Measurements from ENCODE around the gene MAPKBP1.

Gene MAPKBP1

DNA sequence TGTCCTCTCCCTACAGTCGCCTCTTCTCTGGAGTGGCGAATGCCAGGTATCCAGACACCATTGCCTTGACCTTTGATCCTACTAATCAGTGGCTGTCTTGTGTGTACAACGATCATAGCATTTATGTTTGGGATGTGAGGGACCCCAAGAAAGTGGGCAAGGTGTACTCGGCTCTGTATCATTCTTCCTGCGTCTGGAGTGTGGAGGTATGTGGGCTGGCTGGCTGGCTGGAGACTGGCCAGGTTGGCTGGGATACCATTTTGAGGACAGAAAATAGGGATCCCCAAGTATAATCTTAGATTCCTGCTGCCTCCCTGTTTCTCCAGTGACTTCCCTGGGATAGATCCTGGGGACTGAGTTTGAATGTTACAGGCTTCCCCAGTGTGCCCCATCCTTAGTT lies 40.2 kb downstream of the MAPKBP1 start:
- Histone ChIP-seq H3K27me3 (ENCODE audit: control insufficient read depth, insufficient read depth, low read length) (no peaks in the 10 kb centered on the region), H3K9ac (no peak overlapping the region), H3K9me3 (ENCODE audit: control insufficient read depth, low read length) (no peaks in the 10 kb centered on the region), H2AFZ (no peak overlapping the region), H3K4me1 (no peaks in the 10 kb centered on the region), H3K79me2 (no peaks in the 10 kb centered on the region), H3K27ac (no peak overlapping the region), H3K36me3 (ENCODE audit: control insufficient read depth, insufficient read depth, low read length) (no peaks in the 10 kb centered on the region), H3K4me3 (ENCODE audit: low read depth, low read length) (no peak overlapping the region), H3K4me2 (ENCODE audit: low read length) (no peak overlapping the region)
- no peak for TF ChIP-seq CTCF (IDR thresholded peaks at IDR 0.05)

- Histone ChIP-seq H3K27ac (no peak overlapping the region), H3K79me2 (no peaks in the 10 kb centered on the region), H3K4me3 (ENCODE audit: low read depth, low read length) (no peak overlapping the region), H3K36me3 (ENCODE audit: control insufficient read depth, insufficient read depth, low read length) (no peaks in the 10 kb centered on the region), H3K27me3 (ENCODE audit: control insufficient read depth, insufficient read depth, low read length) (no peaks in the 10 kb centered on the region), H3K9ac (no peak overlapping the region), H3K4me2 (ENCODE audit: low read length) (no peak overlapping the region), H3K4me1 (no peaks in the 10 kb centered on the region), H2AFZ (no peak overlapping the region), H3K9me3 (ENCODE audit: control insufficient read depth, low read length) (no peaks in the 10 kb centered on the region)
- no peak for TF ChIP-seq CTCF (IDR thresholded peaks at IDR 0.05)
These were observed 42.5 kb downstream of the MAPKBP1 start for GRCh38 chr15:41816788-41817187.

DNA sequence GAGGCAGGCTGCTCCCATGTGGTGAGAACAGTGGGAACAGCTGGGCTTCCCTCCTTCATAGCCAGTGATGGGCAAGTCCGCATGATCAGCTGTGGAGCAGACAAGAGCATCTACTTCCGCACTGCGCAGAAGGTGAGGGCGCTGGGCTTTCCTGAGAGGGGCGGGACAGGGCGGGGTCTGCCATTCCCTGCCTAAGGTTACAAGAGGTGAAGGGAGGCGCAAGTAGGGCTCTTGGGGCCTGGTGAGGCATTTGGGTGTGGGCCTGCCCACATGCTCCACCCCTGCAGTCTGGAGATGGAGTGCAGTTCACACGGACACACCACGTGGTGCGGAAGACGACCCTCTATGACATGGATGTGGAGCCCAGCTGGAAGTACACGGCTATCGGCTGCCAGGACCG lies 43.0 kb downstream of the MAPKBP1 start:
- no peaks in the 10 kb centered on the region for H3K27me3 ChIP-seq (ENCODE audit: control insufficient read depth, insufficient read depth, low read length)
- no peak overlapping the region for H3K4me2 ChIP-seq (ENCODE audit: low read length)
- H3K4me3 ChIP-seq (ENCODE audit: low read depth, low read length), result no peak overlapping the region
- no peaks in the 10 kb centered on the region for H3K36me3 ChIP-seq (ENCODE audit: control insufficient read depth, insufficient read depth, low read length)
- no peak overlapping the region for H2AFZ ChIP-seq
- H3K9ac ChIP-seq, result no peak overlapping the region
- H3K4me1 ChIP-seq, result no peaks in the 10 kb centered on the region
- no peaks in the 10 kb centered on the region for H3K79me2 ChIP-seq
- H3K27ac ChIP-seq, result no peak overlapping the region
- no peaks in the 10 kb centered on the region for H3K9me3 ChIP-seq (ENCODE audit: control insufficient read depth, low read length)
- no peak for TF ChIP-seq CTCF (IDR thresholded peaks at IDR 0.05)

- no peak for TF ChIP-seq CTCF (IDR thresholded peaks at IDR 0.05)
- Histone ChIP-seq H2AFZ (no peak overlapping the region), H3K27ac (no peak overlapping the region), H3K4me2 (ENCODE audit: low read length) (no peak overlapping the region), H3K4me3 (ENCODE audit: low read depth, low read length) (no peak overlapping the region), H3K4me1 (no peaks in the 10 kb centered on the region), H3K79me2 (no peaks in the 10 kb centered on the region), H3K9ac (no peak overlapping the region), H3K27me3 (ENCODE audit: control insufficient read depth, insufficient read depth, low read length) (no peaks in the 10 kb centered on the region), H3K36me3 (ENCODE audit: control insufficient read depth, insufficient read depth, low read length) (no peaks in the 10 kb centered on the region), H3K9me3 (ENCODE audit: control insufficient read depth, low read length) (no peaks in the 10 kb centered on the region)
These were observed 43.5 kb downstream of the MAPKBP1 start for GRCh38 chr15:41817781-41818180.

- Histone ChIP-seq H3K4me1 (no peaks in the 10 kb centered on the region), H3K4me2 (ENCODE audit: low read length) (no peak overlapping the region), H3K27me3 (ENCODE audit: control insufficient read depth, insufficient read depth, low read length) (no peaks in the 10 kb centered on the region), H3K27ac (no peak overlapping the region), H3K36me3 (ENCODE audit: control insufficient read depth, insufficient read depth, low read length) (no peaks in the 10 kb centered on the region), H3K79me2 (no peaks in the 10 kb centered on the region), H2AFZ (no peak overlapping the region), H3K9ac (no peak overlapping the region), H3K4me3 (ENCODE audit: low read depth, low read length) (no peak overlapping the region), H3K9me3 (ENCODE audit: control insufficient read depth, low read length) (no peaks in the 10 kb centered on the region)
- no peak for TF ChIP-seq CTCF (IDR thresholded peaks at IDR 0.05)
These were observed 45.3 kb downstream of the MAPKBP1 start for GRCh38 chr15:41819455-41820050.

Measured in parathyroid adenoma (tissue), 2 donors.